Fibroblast of gingiva (primary cell): ENCODE measurements around the gene TMEM120B.

Source experiments
- DNase-seq: peaks from one replicate; pipeline ENCODE4 v3.0.0-alpha.2; 2011; ENCODE audit warnings: low read depth

Gene TMEM120B

GRCh38 chr12:121792607-121793439, 80.3 kb downstream of the TMEM120B start:
- DNase-seq = no peak

- DNase-seq = no peak
These were observed 80.9 kb downstream of the TMEM120B start, which contains the start of gene RHOF for GRCh38 chr12:121793440-121793837. Gene RHOF (minus strand): TSS chr12:121793688. CDS start chr12:121793633, 55 bp downstream.

- DNase-seq = peak; percentile 90
These were observed 81.4 kb downstream of the TMEM120B start for GRCh38 chr12:121793838-121794533.

GRCh38 chr12:121794534-121795033, 82.0 kb downstream of the TMEM120B start:
- DNase-seq = no peak

GRCh38 chr12:121795034-121795968, 82.7 kb downstream of the TMEM120B start:
- DNase-seq = peak; percentile 77

GRCh38 chr12:121796855-121797751, 84.6 kb downstream of the TMEM120B start:
- DNase-seq = peak; percentile 94

- peak; percentile 48 for DNase-seq
These were observed 85.6 kb downstream of the TMEM120B start for GRCh38 chr12:121797937-121798786.

GRCh38 chr12:121798787-121799155, 86.2 kb downstream of the TMEM120B start:
- no peak for DNase-seq

GRCh38 chr12:121799156-121799841, 86.7 kb downstream of the TMEM120B start:
- DNase-seq = peak; percentile 84

GRCh38 chr12:121799842-121800693, 87.5 kb downstream of the TMEM120B start:
- DNase-seq = peak; percentile 92

GRCh38 chr12:121800694-121801594, 88.4 kb downstream of the TMEM120B start:
- DNase-seq = peak; percentile 89

GRCh38 chr12:121801595-121802484, 89.3 kb downstream of the TMEM120B start:
- DNase-seq = no peak

GRCh38 chr12:121802485-121802842, 89.9 kb downstream of the TMEM120B start:
- no peak for DNase-seq

- DNase-seq = peak; percentile 96
These were observed 90.5 kb downstream of the TMEM120B start for GRCh38 chr12:121802843-121803698.

GRCh38 chr12:121803861-121804416, 91.4 kb downstream of the TMEM120B start, which contains the start of gene SETD1B:
Gene SETD1B (plus strand): TSS chr12:121804009. CDS start chr12:121804738, 729 bp downstream.
- peak; percentile 74 for DNase-seq
